Right lobe of liver (tissue), 6 donors: ENCODE results near the gene KCNQ5. TPM values are rescaled to one million over a fixed set of nuclear protein-coding genes. Genes with fewer than 3 reads are reported as not detected.

Source experiments
- ATAC-seq, 4 donors: fragments of 200-7000 bp; cut with Tn5 transposase; one replicate each; pipeline ENCODE4 v1.9.1; 2020; ENCODE audit warnings: mild to moderate bottlenecking in 4 of 4, moderate library complexity in 4 of 4
- DNase-seq, 3 donors: peaks; one replicate each; pipeline ENCODE4 v3.0.0-alpha.2; 2020
- H3K27ac ChIP-seq, 3 donors: fragments of 200-600 bp; one replicate each; pipeline ENCODE4 v1.8.0; 2022
- H3K27me3 ChIP-seq, 2 donors: fragments of 200-600 bp; one replicate each; pipeline ENCODE4 v1.8.0; 2022
- H3K36me3 ChIP-seq, 4 donors: fragments of 200-600 bp; sonication (generic) in 1 of 4; one replicate each; pipeline versions ENCODE4 v1.5.1 to v1.8.0; 2017 to 2022; ENCODE audit warnings: control low read depth in 1 of 4
- H3K4me1 ChIP-seq, 4 donors: fragments of 200-600 bp; sonication (generic) in 1 of 4; one replicate each; pipeline versions ENCODE4 v1.5.1 to v1.8.0; 2017 to 2022; ENCODE audit warnings: control low read depth in 1 of 4
- H3K4me3 ChIP-seq, 3 donors: fragments of 200-600 bp; one replicate each; pipeline ENCODE4 v1.8.0; 2022
- H3K9me3 ChIP-seq, 4 donors: fragments of 200-600 bp; sonication (generic) in 1 of 4; one replicate each; pipeline versions ENCODE4 v1.5.1 to v1.8.0; 2017 to 2022; ENCODE audit warnings: control low read depth in 1 of 4
- CTCF ChIP-seq, 4 donors: fragments of 200-600 bp in 3 of 4; fragments of 450-650 bp in 1 of 4; IDR thresholded peaks; one replicate each; pipeline versions ENCODE4 v1.5.1 to v1.8.0; 2016 to 2022; ENCODE audit warnings: antibody characterized with exemption in 4 of 4, mild to moderate bottlenecking in 2 of 4
- POLR2A ChIP-seq: fragments of 450-650 bp; IDR thresholded peaks from one replicate; pipeline ENCODE4 v1.6.1; 2017; ENCODE audit warnings: antibody characterized with exemption, mild to moderate bottlenecking
- WGBS: methylation state at CpG from one replicate; pipeline ENCODE4 v1.1.6; 2018; ENCODE audit warnings: low coverage, low lambda C conversion rate; ENCODE audit not compliant: insufficient coverage; ENCODE audit errors: missing lambda C conversion rate; 5-methylcytosine and 5-hydroxymethylcytosine counted together
- intact Hi-C, 2 donors: fragments of 100-400 bp; cut with DNase I; formaldehyde crosslinking; loops; one replicate each; pipeline versions ENCODE4 v1.11.2 to v1.14.1; 2022
- total RNA-seq, 6 experiments: library from RNA; depleted of rRNA in 2 of 6; stranded (reverse); fragments of >200 nt in 2 of 6; fragmentation: NEBNext Ultra II Directional in 3 of 6; extraction: Animal tissue kit (Norgen Biotek cat#: 25700) in 3 of 6; gene quantifications; one replicate each; pipeline versions ENCODE4 v1.1.0 to v1.2.4, GENCODE V29; 2016 to 2023
- donor health status: DM: no; HTN: yes; CAD: no.
- donor health status: DM: no; HTN: no; CAD: no.
- donor health status: DM: no; HTN: no; CAD: no.
- donor health status: DM: no; HTN: yes; CAD: no.
- donor health status: DM: no; HTN: yes; CAD: no.

The KCNQ5 gene
- total RNA-seq, 6 experiments from 2014 or later = 0.04 to 0.11 TPM; not detected in 4

- no peaks in the 10 kb centered on the region for H3K9me3 ChIP-seq
- no peak for DNase-seq
- no peaks in the 10 kb centered on the region for H3K4me1 ChIP-seq
- no peaks in the 10 kb centered on the region for H3K27me3 ChIP-seq
- intact Hi-C loops = no loop called here
- TF ChIP-seq CTCF (IDR thresholded peaks at IDR 0.05) = no peak
- no peak for TF ChIP-seq POLR2A
- no peaks in the 10 kb centered on the region for H3K36me3 ChIP-seq
- no peak for ATAC-seq
- H3K4me3 ChIP-seq = no peak overlapping the region
- no peak overlapping the region for H3K27ac ChIP-seq
- WGBS = 35% methylated on average over 1 of the region's 1 CpG
Observed at GRCh38 chr6:72661411-72661810, 39.5 kb downstream of the KCNQ5 start.

GRCh38 chr6:72665599-72665998, 43.7 kb downstream of the KCNQ5 start:
- intact Hi-C loops = no loop called here
- WGBS = 65% methylated on average over 3 of the region's 3 CpGs
- H3K9me3 ChIP-seq = no peaks in the 10 kb centered on the region

GRCh38 chr6:72669324-72669723, 47.5 kb downstream of the KCNQ5 start:
- Histone ChIP-seq H3K27ac (no peak overlapping the region), H3K9me3 (no peaks in the 10 kb centered on the region), H3K4me3 (no peak overlapping the region), H3K4me1 (no peaks in the 10 kb centered on the region), H3K27me3 (no peaks in the 10 kb centered on the region), H3K36me3 (no peaks in the 10 kb centered on the region)
- ATAC-seq (no peak), DNase-seq (no peak)
- TF ChIP-seq POLR2A = no peak
- TF ChIP-seq CTCF (IDR thresholded peaks at IDR 0.05) = no peak
- intact Hi-C loops = no loop called here
- 54% methylated on average over 3 of the region's 3 CpGs for WGBS

More at GRCh38 chr6:72665599-72665998, 43.7 kb downstream of the KCNQ5 start:
- TF ChIP-seq CTCF (IDR thresholded peaks at IDR 0.05) (no peak), POLR2A (no peak)
- Histone ChIP-seq H3K27ac (no peak overlapping the region), H3K36me3 (no peaks in the 10 kb centered on the region), H3K27me3 (no peaks in the 10 kb centered on the region), H3K4me1 (no peaks in the 10 kb centered on the region), H3K4me3 (no peak overlapping the region)
- no peak for ATAC-seq
- DNase-seq = no peak

- no peaks in the 10 kb centered on the region for H3K27me3 ChIP-seq
- H3K9me3 ChIP-seq = no peaks in the 10 kb centered on the region
- no peak overlapping the region for H3K27ac ChIP-seq
- intact Hi-C loops = no loop called here
- no peak overlapping the region for H3K4me3 ChIP-seq
- H3K4me1 ChIP-seq = no peaks in the 10 kb centered on the region
- DNase-seq (no peak), ATAC-seq (no peak)
- 33% methylated on average over 1 of the region's 1 CpG for WGBS
- H3K36me3 ChIP-seq = no peaks in the 10 kb centered on the region
- TF ChIP-seq POLR2A (no peak), CTCF (IDR thresholded peaks at IDR 0.05) (no peak)
Observed at GRCh38 chr6:72672906-72673305, 51.0 kb downstream of the KCNQ5 start.

GRCh38 chr6:72674842-72675241, 53.0 kb downstream of the KCNQ5 start:
- WGBS = 61% methylated on average over 1 of the region's 1 CpG
- no peaks in the 10 kb centered on the region for H3K9me3 ChIP-seq
- intact Hi-C loops = no loop called here
- H3K27me3 ChIP-seq = no peaks in the 10 kb centered on the region
- TF ChIP-seq POLR2A (no peak), CTCF (IDR thresholded peaks at IDR 0.05) (no peak)
- no peak overlapping the region for H3K4me3 ChIP-seq
- no peaks in the 10 kb centered on the region for H3K4me1 ChIP-seq
- H3K27ac ChIP-seq = no peak overlapping the region
- ATAC-seq (no peak), DNase-seq (no peak)
- H3K36me3 ChIP-seq = no peaks in the 10 kb centered on the region
